ENCODE results near the gene PIBF1. TPM values are rescaled to one million over a fixed set of nuclear protein-coding genes. Genes with fewer than 3 reads are reported as not detected.

PIBF1 gene
- total RNA-seq, 1 donor from 2014 or later: 28.3 TPM

GRCh38 chr13:72754111-72754510, 27.8 kb upstream of the PIBF1 start:
- no peaks in the 10 kb centered on the region for H3K9me3 ChIP-seq
- H3K27me3 ChIP-seq: no peaks in the 10 kb centered on the region
- no peak for DNase-seq
- no peak overlapping the region for H3K27ac ChIP-seq
- H3K36me3 ChIP-seq: peaks cover 66% of the 10 kb centered on the region
- no peak for TF ChIP-seq CTCF (IDR thresholded peaks at IDR 0.05)
- no peak for ATAC-seq
- H3K4me3 ChIP-seq: no peak overlapping the region
- intact Hi-C loops (cut with DNase I): no loop called here
- no peaks in the 10 kb centered on the region for H3K4me1 ChIP-seq

GRCh38 chr13:72757792-72758535, 24.0 kb upstream of the PIBF1 start:
- H3K4me1 ChIP-seq: no peaks in the 10 kb centered on the region
- intact Hi-C loops (cut with DNase I): no loop called here
- H3K4me3 ChIP-seq: no peak overlapping the region
- no peaks in the 10 kb centered on the region for H3K9me3 ChIP-seq
- ATAC-seq (no peak), DNase-seq (no peak)
- no peak overlapping the region for H3K27ac ChIP-seq
- peaks cover 94% of the 10 kb centered on the region for H3K36me3 ChIP-seq
- H3K27me3 ChIP-seq: no peaks in the 10 kb centered on the region
- no peak for TF ChIP-seq CTCF (IDR thresholded peaks at IDR 0.05)

- H3K27ac ChIP-seq: no peak overlapping the region
- intact Hi-C loops (cut with DNase I): no loop called here
- no peak for ATAC-seq
- peaks cover 99% of the 10 kb centered on the region for H3K36me3 ChIP-seq
- H3K4me1 ChIP-seq: no peaks in the 10 kb centered on the region
- no peaks in the 10 kb centered on the region for H3K27me3 ChIP-seq
- no peak for DNase-seq
- H3K9me3 ChIP-seq: no peaks in the 10 kb centered on the region
- TF ChIP-seq CTCF (IDR thresholded peaks at IDR 0.05): no peak
- no peak overlapping the region for H3K4me3 ChIP-seq
Observed at GRCh38 chr13:72760189-72760588, 21.7 kb upstream of the PIBF1 start.

- H3K4me1 ChIP-seq: no peaks in the 10 kb centered on the region
- no peaks in the 10 kb centered on the region for H3K27me3 ChIP-seq
- no peak for ATAC-seq
- no peak overlapping the region for H3K27ac ChIP-seq
- intact Hi-C loops (cut with DNase I): no loop called here
- H3K9me3 ChIP-seq: no peaks in the 10 kb centered on the region
- DNase-seq: no peak
- H3K4me3 ChIP-seq: no peak overlapping the region
- TF ChIP-seq CTCF (IDR thresholded peaks at IDR 0.05): no peak
- H3K36me3 ChIP-seq: peaks cover 100% of the 10 kb centered on the region
Observed at GRCh38 chr13:72763411-72763810, 18.5 kb upstream of the PIBF1 start.

- no peak for TF ChIP-seq CTCF (IDR thresholded peaks at IDR 0.05)
- H3K27ac ChIP-seq: no peak overlapping the region
- ATAC-seq (no peak), DNase-seq (no peak)
- H3K36me3 ChIP-seq: peaks cover 93% of the 10 kb centered on the region
- H3K4me1 ChIP-seq: peaks cover 1% of the 10 kb centered on the region
- H3K4me3 ChIP-seq: no peak overlapping the region
- no peaks in the 10 kb centered on the region for H3K9me3 ChIP-seq
- no peaks in the 10 kb centered on the region for H3K27me3 ChIP-seq
- intact Hi-C loops (cut with DNase I): no loop called here
Observed at GRCh38 chr13:72774019-72774418, 7.9 kb upstream of the PIBF1 start.

Data from upper lobe of right lung (tissue), 1 donor.